Left renal cortex interstitium (tissue), 4 donors: ENCODE measurements around the gene PIKFYVE. TPM values are rescaled to one million over a fixed set of nuclear protein-coding genes. Genes with fewer than 3 reads are reported as not detected.
A peak's percentile ranks its signal among the peaks of the same experiment; 100 is the strongest.
"Not testable (repeated sequence)": the region's sequence is repeated elsewhere in the genome, so short reads cannot be mapped to it uniquely, and the experiment has no call there.

ENCODE experiments used
- DNase-seq, 4 donors: peaks; one replicate each; pipeline ENCODE4 v3.0.0-alpha.2; 2013; ENCODE audit warnings: low read depth in 4 of 4, low spot score in 2 of 4, missing footprints in 1 of 4
- polyA plus RNA-seq, 4 donors: library from polyadenylated mRNA; unstranded; fragments of 120-200 nt; gene quantifications; one replicate each; pipeline ENCODE4 v1.2.1, GENCODE V29; 2013; ENCODE audit not compliant: insufficient read length in 4 of 4

PIKFYVE gene
- polyA plus RNA-seq, 4 donors: 20.7 to 31.8 (median 25.1) TPM

- DNase-seq: peak; percentile 90 to 95 (median 92)
These were observed 11.0 kb upstream of the PIKFYVE start, which contains the start of gene IDH1 for GRCh38 chr2:208254871-208255556. TSS of gene IDH1 (minus strand) at chr2:208255071. CDS start at chr2:208251551, 3,520 bp downstream.

DNA sequence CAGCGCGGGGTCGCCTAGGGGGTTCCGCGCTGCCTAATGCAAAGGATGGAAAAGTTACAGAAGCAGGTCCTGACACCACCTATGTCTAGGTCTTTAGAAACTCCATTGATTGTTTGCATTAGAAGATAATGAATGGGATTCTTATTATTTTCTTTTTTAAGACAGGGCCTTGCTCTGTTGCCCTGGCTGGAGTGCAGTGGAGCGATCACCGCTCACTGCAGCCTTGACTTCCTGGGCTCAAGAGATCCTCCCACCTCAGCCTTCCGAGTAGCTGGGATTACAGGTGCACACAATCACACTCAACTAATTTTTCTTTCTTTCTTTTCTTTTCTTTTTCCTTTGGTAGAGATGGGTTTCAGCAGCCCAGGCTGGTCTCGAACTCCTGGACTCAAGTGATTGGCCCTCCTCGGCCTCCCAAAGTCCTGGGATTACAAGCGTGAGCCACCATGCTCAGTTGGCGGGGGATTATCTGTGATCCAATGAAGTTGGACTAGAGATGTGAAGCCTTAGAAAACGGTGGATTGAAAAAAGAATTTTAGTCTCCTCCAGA is 10.4 kb upstream of the PIKFYVE start:
- no peak for DNase-seq

- DNase-seq: no peak
These were observed 9.8 kb upstream of the PIKFYVE start for GRCh38 chr2:208256192-208256782.

GRCh38 chr2:208256849-208257813 is 8.9 kb upstream of the PIKFYVE start:
- DNase-seq: not testable (repeated sequence)

DNA sequence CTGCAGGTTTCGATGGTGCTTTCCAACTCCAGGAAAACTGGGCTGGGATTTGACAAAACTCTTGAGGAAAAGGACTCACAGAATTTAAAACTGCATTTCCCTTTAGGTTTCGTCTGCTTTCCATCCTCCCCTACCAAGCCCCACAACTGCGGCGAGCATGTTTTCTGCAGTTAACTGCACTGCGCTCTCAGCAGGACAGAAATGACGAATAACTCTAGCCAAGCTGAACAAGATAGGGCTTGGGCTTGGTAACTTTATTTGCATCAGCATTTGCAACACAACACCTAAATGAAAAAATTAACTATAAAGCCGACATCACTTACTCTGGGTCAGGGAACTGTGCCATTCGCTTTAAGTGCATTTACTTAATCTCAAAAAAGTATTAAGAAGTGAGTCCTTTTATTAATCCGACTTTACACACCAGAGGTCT is 669 bp upstream of the PIKFYVE start:
- no peak for DNase-seq

GRCh38 chr2:208266553-208266893 is 468 bp downstream of the PIKFYVE start:
- peak in 2 of 4 donors; percentile 55 to 64 for DNase-seq

DNA sequence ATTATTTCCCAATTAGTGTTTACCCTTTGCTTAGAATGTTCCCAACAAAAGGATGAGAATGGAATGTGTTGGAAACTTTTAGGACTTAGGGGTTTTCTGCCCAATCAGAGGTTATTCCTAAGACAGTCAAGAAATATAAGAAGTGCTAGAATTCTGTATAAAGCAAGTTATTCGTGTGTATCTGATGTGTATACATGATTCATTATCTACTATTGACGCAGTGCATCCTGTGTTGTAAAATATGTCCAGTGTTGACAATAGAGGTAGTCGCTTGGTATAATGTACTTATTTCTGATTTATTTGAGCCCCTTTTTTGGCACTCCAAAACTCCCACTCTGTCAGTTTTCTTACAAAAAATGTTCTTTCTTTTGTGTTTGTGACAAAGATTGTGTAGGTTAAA is 881 bp downstream of the PIKFYVE start:
- DNase-seq: no peak

- DNase-seq: not testable (repeated sequence)
These were observed 1.5 kb downstream of the PIKFYVE start for GRCh38 chr2:208267526-208267925.

DNA sequence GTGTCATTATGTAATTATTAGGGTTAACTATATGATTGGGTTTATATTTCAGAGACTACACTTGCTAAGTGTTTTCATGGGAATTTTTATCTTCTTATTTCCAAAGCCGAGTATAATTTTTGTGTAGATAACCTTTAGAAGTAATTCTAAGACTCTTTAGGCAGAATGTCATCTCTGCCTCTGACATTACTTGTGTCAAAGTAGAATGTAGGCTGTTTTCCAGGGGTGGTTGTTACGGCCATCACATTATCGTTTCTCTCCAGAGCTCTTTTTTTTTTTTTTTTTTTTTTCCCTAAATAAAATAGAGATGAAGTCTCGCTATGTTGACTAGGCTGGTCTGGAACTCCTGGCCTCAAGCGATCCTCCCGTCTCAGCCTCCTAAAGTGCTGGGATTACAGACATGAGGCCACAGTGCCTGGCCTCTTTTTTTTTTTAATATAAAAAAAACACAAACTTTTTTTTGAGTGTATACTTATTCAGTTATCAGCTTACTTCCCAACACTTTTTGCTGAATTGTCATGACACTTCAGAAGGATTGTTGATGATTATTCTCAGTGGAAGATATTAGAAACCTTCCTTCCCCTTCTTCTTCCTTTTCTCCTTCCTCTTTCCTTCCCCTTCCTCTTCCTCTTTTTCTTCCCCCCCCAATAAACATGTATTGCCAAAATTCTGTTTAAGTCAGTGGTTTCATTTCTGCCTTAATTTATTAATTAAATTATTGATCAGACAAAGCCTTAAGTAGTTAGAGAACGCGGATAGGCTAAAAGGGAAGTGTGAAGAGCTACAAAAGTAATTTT is 2.3 kb downstream of the PIKFYVE start:
- DNase-seq: no peak

- no peak for DNase-seq
These were observed 3.0 kb downstream of the PIKFYVE start for GRCh38 chr2:208269091-208269490.

DNA sequence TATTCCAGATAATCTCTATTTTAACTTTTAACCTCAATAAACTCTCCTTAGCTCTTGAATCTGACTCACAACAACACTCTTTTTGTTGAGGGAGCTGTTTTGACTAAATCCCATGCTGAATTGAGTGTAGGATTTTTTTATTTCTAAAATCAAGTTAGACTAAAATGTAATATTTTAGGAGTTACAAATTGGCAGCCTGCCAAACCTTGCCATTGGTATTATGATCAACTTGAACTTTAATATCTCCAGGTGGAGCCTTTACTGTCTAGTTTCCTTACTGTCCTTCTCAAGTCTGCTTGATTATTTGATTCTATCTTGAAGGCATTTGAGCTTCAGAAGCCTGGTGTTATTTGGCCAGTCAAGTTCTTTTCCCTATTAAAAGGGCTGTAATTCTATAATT is 8.7 kb downstream of the PIKFYVE start:
- no peak for DNase-seq

GRCh38 chr2:208278549-208278948 is 12.5 kb downstream of the PIKFYVE start:
- DNase-seq: no peak

DNA sequence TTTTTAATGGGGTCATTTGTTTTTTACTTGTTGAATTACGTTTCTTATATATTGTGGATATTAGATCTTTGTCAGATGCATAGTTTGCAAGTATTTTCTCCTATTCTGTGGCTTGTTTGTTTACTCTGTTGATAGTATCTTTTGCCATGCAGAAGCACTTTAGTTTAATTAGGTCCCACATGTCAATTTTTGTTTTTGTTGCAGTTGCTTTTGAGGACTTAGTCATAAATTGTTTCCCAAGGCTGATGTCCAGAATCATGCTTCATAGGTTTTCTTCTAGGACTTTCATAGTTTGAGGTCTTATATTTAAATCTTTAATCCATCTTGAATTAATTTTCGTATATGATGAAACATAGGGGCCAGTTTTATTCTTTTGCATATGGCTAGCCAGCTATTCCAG is 13.2 kb downstream of the PIKFYVE start:
- no peak for DNase-seq

DNA sequence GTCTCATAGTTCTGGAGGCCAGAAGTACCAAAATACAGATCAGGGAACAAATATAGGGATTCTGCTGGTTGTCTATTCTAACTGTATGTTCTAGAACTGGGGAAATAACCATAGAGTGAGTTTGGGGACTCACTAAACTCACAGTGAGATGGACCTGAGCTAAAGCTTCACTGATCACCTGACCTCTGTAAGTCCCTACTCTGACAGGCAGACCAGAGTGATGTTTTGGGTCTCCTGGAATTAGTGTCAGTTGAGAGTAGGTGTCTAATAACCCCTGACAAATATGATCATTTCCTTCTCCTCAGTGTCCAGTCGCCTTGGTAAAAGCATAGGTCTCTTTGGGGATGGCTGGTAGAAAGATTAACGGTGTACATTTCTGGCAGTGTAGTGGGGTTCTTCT is 14.2 kb downstream of the PIKFYVE start:
- DNase-seq: no peak

GRCh38 chr2:208280933-208281332 is 14.9 kb downstream of the PIKFYVE start:
- no peak for DNase-seq

DNA sequence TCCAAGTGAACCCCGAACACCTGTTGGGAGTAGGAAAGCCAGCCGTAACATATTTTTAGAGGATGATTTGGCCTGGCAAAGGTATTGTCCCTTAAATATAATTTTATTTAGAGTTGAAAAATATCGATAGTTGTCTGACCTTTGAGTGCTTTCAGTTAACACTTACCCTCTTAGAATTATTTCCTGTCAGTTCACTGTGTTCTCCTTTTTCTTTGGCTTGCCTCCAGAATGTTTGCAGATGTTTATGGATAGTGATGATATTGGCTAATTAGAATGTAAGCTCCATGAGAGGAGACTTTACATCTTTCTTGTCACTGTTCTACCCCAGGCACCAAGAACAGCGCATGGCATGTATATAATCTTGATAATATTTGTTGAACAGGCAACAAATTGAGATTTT is 19.8 kb downstream of the PIKFYVE start:
- no peak for DNase-seq

DNA sequence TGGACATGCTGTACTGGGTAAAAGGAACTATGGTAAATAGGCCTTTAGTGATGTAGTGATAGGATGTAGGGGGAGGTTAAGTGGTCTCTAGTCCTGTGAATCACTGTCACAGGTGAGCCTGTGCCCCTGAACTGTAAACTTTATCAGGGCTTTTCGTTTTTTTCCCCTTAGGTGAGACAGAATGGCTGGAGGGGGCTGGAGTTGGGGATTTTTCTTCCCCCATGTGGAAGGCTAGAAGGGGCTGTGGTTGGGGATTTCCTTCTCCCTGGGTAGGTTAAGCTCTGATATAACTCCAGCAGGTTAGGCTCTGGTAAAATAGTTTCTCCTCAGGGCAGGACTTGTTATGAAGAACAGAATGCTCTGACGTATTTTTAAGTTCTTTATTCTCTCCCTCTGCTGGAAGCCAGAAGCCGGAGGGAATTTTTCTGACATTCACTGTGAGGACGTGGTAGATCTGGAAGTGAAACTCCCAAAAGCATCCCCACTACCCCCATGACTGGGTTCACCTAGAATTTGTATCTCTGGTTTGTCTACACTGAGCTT is 28.5 kb downstream of the PIKFYVE start:
- no peak for DNase-seq

DNA sequence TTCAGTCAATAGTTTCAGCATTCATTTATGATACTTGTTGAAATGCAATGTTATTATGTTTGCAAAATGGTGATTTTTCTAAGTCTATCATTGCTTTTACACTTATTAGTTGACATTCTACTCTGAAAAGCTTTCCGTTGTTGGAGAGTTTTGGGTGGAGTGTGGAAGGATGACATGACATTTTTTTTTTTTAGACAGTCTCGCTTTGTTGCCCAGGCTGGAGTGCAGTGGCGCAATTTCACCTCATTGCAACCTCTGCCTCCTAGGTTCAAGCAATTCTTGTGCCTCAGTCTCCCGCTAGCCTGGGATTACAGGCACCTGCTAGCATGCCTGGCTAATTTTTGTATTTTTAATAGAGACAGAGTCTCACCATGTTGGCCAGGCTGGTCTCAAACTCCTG is 29.8 kb downstream of the PIKFYVE start:
- DNase-seq: no peak

DNA sequence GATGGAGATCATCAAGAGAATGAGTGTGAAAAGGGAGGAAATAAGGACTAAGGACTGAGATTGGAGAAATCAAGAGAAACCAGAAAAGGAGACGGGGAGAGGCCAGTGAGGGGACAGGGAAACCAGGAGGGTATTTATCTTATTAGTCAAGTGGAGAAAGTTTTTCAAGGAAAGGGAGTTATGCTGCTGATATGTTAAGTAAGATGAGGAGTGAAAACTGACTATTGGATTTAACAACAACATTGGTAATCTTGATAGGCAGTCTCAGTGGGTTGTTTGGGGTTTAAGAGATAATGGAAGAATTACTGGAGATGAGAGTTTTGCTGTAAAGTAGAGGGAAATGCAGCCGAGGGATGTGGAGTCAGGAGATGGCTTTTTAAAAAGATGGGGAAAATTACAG is 30.6 kb downstream of the PIKFYVE start:
- DNase-seq: no peak

GRCh38 chr2:208297961-208298360 is 31.9 kb downstream of the PIKFYVE start:
- DNase-seq: no peak
